ENCODE measurements around the gene GPC6.
"Not testable (repeated sequence)": the region's sequence is repeated elsewhere in the genome, so short reads cannot be mapped to it uniquely, and the experiment has no call there.

Gene GPC6

DNA sequence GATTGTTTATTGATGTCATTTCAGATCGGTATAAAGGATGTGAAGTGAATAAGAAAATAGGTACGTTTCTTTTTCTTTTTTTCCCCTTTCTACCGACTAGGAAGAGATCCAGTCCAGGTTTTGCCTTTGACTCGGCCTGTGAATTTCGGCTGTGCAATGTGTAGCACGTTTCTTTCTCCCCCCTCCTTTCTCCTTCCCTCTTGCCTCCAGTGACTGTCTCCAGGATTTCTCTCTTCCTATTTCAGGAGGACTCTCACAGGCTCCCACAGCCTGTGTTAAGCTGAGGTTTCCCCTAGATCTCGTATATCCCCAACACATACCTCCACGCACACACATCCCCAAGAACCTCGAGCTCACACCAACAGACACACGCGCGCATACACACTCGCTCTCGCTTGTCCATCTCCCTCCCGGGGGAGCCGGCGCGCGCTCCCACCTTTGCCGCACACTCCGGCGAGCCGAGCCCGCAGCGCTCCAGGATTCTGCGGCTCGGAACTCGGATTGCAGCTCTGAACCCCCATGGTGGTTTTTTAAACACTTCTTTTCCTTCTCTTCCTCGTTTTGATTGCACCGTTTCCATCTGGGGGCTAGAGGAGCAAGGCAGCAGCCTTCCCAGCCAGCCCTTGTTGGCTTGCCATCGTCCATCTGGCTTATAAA, at the start of gene GPC6:
GPC6 (plus strand) TSS at position 185 of the 657 bp plus-strand sequence.
- in situ Hi-C loops (cut with MboI; ENCODE audit: low sequenced_read_pairs): no loop called here

DNA sequence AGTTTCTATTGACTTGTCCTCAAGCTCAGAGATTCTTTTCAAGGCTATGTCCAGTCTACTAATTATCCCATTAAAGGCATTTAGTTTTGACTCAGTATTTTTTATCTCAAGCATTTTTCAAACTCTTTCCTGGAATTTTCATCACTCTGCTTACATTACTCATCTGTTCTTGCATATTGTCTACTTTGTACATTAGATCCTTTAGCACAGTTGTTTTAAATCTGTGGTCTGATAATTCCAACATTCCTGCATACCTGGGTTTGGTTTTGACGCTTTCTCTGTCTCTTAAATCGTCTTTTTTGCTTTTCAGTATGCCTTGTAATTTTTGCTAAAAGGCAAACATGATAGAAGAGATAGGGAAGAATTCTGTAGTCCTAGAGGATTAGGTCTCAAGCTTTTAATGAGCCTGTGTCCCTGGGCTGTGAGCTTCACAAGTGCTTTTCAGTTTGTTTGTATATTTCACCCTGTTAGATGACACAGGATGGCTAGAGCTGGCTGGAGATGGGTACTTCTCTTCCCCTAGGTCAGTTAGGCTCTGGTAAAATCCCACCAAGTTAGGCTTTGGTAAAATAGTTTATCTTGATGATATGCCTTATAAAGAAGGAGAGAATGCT, 46.1 kb upstream of the GPC6 start:
- in situ Hi-C loops (cut with MboI; ENCODE audit: low sequenced_read_pairs): no loop called here

DNA sequence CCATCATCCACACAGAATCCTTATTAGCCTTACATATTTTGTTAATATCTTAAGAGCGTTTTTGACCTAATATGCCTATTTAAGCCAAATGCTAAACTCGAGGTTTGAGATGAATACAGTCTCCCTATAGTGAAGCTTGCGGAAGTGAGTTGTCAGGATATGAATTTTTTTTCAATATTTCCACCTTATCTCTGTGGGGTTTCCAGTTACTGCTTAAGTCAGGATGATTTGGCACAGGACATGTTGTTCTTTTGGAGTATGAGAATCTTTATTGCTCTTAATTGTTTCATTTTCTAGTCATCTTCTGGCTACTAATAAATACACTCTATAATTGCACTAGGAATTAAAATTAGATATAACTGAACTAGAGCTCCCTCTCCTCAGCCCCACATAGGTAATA, 44.2 kb upstream of the GPC6 start:
- in situ Hi-C loops (cut with MboI; ENCODE audit: low sequenced_read_pairs): no loop called here

DNA sequence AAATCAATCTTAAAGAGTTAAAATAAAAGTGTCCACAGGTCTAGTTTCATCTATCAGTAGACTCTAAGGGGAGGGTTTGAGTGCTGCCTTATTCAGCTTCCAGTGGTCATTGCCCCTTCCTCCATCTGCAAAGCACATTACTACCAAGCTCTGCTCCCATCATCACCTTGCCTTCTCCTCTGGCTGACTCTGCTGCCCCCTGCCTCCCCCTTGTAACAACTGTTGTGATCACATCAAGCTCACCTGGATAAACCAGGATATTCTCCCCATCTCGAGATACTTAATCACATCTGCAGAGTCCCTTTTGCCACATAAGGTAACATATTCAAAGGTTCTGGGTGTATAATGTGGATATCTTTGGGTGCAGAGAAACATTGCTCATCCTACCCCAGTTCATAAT, 43.3 kb upstream of the GPC6 start:
- in situ Hi-C loops (cut with MboI; ENCODE audit: low sequenced_read_pairs): no loop called here

DNA sequence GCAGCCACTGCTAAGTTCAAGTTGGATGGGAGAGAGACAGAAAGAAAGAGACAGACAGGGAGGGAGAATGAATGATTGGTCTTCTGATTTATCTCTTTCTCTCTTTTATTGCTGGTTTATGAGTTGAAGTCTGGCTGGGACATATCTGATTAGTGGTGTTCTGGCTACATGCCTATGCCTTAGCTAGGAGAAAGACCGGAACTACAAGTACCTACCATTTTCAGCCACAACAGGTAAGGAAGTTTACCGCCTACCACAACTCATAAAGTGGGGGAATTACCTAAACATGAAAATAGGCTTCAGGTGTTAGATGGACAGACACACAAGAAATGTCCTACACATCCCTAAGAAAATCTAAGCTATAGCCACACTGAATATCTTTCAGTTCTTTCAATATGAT, 36.6 kb upstream of the GPC6 start:
- in situ Hi-C loops (cut with MboI; ENCODE audit: low sequenced_read_pairs): no loop called here

GRCh38 chr13:93193682-93194081, 32.9 kb upstream of the GPC6 start:
- in situ Hi-C loops (cut with MboI; ENCODE audit: low sequenced_read_pairs): no loop called here

DNA sequence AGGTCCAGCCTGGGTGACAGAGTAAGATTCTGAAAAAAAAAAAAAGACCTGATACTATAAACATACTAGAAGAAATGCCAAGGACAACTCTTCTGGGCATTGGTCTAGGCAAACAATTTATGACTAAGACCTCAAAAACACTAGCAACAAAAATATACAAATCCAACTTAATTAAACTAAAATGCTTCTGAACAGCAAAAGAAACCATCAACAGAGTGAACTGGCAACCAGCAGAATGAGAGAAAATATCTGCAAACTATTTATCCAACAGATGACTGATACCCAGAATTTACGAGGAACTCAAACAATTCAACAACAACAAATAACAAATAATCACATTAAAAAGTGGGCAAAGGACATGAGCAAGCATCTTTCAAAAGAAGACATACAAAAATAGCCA, 26.8 kb upstream of the GPC6 start:
- in situ Hi-C loops (cut with MboI; ENCODE audit: low sequenced_read_pairs): no loop called here

DNA sequence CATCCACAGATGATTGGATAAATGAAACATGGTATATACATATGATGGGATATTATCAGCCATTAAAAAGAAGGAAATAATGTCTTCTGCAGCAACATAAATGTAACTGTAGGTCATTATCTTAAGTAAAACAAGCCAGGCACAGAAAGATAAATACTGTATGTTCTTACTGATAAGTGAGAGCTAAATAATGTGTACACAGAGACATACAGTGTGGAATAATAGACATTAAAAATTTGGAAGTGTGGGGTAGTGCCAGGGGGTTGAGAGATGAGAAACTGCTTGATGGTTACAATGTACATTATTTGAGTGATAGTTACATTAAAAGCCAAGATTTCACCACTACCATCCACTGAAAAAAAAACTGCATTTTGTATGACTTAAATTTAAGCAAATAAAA, 26.0 kb upstream of the GPC6 start:
- in situ Hi-C loops (cut with MboI; ENCODE audit: low sequenced_read_pairs): no loop called here

DNA sequence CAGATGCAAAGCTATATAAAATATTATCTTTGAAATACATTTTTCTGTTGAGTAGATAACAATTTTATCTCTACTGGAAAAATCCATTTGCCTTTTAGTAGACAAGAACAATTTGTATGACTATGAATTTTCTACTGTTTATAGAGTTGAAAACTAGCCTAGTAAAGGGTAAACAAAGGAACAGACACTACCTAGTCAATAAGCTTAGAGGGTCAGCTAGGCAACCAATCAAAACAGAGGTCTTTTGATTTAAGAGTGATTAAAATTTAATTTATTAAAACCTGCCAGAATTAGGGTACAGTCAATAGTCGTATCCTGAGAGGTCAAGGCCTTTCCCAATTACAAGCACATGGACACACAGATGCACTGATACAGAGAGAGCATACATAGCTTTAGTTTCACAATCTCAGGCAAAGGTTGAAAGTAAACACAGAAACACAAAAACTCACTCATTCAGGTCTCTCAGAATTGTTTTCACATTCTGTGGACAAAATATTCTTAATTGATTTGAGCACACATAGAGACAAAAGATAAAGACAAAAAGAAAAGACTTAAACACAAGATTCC, 24.5 kb upstream of the GPC6 start:
- in situ Hi-C loops (cut with MboI; ENCODE audit: low sequenced_read_pairs): no loop called here

DNA sequence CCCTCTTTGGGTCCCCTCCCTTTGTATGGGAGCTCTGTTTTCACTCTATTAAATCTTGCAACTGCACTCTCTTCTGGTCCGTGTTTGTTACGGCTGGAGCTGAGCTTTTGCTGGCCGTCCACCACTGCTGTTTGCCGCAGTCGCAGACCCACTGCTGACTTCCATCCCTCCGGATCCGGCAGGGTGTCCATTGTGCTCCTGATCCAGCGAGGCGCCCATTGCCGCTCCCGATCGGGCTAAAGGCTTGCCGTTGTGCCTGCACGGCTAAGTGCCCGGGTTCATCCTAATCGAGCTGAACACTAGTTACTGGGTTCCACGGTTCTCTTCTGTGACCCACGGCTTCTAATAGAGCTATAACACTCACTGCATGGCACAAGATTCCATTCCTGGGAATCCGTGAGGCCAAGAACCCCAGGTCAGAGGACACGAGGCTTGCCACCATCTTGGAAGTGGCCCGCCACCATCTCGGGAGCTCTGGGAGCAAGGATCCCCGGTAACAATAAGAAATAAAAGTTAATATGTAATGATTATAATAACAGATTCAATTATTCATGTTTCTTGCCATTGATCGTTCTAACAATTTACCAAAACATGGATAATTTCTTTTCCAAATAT, 19.7 kb upstream of the GPC6 start:
- in situ Hi-C loops (cut with MboI; ENCODE audit: low sequenced_read_pairs): not testable (repeated sequence)

DNA sequence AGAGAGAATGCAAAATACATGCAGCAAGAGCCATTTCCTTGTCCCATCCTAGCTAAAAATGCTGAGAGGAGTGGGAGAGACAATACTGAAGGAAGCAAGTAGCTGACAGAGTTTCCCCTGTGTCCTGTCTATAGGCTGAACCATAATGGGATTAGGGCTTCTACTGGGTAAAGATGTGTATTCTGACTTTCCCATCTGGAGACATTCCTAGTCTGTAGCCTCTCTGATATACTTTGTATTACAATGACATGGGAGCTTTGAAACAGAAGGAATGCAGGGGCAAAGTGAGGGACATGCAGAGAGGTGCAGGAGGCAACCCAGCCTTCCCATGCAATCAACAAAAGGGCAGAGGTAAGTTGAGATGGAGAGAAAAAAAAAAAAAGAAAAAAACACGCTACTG, 10.5 kb upstream of the GPC6 start:
- in situ Hi-C loops (cut with MboI; ENCODE audit: low sequenced_read_pairs): no loop called here

GRCh38 chr13:93217721-93218261, 8.8 kb upstream of the GPC6 start:
- in situ Hi-C loops (cut with MboI; ENCODE audit: low sequenced_read_pairs): no loop called here

DNA sequence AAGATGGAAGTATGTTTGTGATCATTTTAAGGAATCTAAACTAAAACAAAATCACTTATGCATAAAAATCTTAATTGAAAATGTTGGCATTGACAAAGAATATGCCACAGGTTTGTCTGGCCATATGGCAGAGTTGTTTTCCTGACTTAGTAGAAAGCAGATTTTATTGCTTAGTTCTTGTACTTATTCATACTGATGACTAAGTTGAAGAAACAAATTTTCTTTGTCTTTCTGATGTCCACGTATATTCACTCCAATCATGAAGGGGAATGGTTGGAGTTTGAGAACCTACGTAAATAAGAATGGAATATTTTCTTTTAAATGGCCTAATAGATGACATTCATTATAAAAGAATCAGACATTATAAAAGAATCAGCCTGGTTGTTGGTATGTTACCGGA, 8.0 kb upstream of the GPC6 start:
- in situ Hi-C loops (cut with MboI; ENCODE audit: low sequenced_read_pairs): no loop called here

DNA sequence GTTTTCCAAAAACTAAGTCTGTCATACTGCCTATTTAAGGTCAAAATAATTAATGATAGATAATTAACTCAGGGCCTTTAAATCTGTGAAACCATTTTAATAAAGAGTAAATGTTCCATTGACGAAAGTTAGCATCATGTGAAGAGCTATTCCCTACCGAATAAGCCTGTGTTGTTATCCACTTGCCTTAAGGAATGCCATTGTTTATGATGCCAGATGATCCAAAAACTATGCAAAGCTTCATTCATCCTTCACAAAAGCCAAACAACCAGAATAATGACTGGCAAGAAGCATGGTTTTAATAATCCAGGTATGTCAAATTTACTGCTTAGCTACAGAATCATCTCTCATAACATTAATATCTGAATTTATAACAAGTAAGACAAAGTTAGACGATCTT, 6.5 kb upstream of the GPC6 start:
- in situ Hi-C loops (cut with MboI; ENCODE audit: low sequenced_read_pairs): no loop called here

DNA sequence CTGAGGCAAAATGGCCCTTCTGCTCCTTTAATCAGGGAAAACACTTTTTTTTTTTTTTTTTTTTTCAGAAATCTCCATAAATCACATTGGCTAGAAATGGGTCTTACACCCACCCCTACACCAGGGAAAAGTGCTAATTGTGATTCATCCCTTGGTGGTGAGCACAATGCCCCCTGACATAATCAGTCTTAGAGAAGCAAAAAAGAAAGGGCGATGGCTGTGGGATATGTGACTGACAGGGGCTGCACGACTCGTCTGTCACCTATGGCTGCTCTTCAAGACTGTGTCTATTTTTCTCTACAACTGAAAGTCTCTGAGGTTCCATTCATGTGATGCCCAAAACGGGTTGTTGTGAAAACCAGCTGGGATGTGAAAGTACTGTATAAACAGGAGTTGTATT, 3.6 kb upstream of the GPC6 start:
- in situ Hi-C loops (cut with MboI; ENCODE audit: low sequenced_read_pairs): no loop called here

GRCh38 chr13:93224535-93224934, 2.1 kb upstream of the GPC6 start:
- in situ Hi-C loops (cut with MboI; ENCODE audit: low sequenced_read_pairs): no loop called here

- in situ Hi-C loops (cut with MboI; ENCODE audit: low sequenced_read_pairs): no loop called here
Measured at GRCh38 chr13:93225610-93226009, 997 bp upstream of the GPC6 start.

DNA sequence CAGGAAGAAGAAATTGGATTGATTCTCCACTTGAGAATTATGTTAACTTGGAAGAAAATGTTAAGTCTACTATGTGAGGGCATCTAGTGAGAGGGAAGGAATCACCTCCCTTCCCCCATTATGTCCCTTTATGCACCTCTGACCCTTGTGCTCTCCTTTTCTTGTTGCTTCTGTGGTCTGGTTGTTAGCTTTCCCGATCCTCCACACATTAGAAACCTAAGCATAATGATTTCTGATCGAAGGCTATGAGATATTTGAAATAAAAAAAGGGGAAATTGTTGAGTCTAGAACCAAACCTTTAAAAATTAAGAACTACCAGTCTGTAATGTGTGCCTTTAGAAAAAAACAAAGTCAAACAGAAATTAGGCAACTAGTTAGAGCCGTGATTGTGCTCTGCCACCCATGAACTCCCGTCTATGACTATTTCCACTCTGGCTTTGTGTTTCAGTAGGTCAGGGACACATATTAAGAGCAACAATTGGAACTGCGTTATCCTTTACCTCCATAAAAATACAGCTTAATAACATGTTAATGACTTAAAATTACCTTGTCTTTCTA, 463 bp upstream of the GPC6 start:
- in situ Hi-C loops (cut with MboI; ENCODE audit: low sequenced_read_pairs): no loop called here

GRCh38 chr13:93227280-93227877, 772 bp downstream of the GPC6 start:
- in situ Hi-C loops (cut with MboI; ENCODE audit: low sequenced_read_pairs): no loop called here

GRCh38 chr13:93227878-93228642, 1.5 kb downstream of the GPC6 start:
- in situ Hi-C loops (cut with MboI; ENCODE audit: low sequenced_read_pairs): no loop called here

DNA sequence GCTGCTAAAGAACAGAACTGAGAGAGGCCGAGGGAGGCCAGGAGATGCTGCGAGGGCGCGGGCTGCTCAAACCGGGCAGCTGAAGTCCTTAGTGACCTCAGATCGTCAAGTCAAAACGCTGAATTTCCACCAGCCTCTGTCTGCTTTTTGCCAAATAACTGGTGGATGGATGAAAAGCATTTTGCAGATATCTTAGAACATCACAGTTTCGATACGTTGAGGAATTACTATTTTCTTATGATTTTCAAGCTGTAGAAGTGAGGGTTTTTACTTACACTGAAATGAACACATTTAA, 2.0 kb downstream of the GPC6 start:
- in situ Hi-C loops (cut with MboI; ENCODE audit: low sequenced_read_pairs): no loop called here
